Esophagus muscularis mucosa (tissue), 4 donors: ENCODE measurements around the gene GBF1.

Experiments
- EP300 ChIP-seq: sonication (generic); formaldehyde crosslinking; IDR thresholded peaks from one replicate; pipeline ENCODE4 v1.6.1; 2017; ENCODE audit warnings: antibody characterized with exemption
- POLR2A ChIP-seq: fragments of 450-650 bp; IDR thresholded peaks from one replicate; pipeline ENCODE4 v1.6.1; 2017; ENCODE audit warnings: antibody characterized with exemption, moderate library complexity, mild to moderate bottlenecking, low read depth
- POLR2AphosphoS5 ChIP-seq, 2 donors: sonication (generic); formaldehyde crosslinking; IDR thresholded peaks; one replicate each; pipeline ENCODE4 v1.6.1; 2017; ENCODE audit warnings: antibody characterized with exemption in 2 of 2
- TF ChIP-seq, protein P1 (sequence below), 3 experiments: fragments of 200-600 bp in 2 of 3; fragments of 450-650 bp in 1 of 3; sonication (generic) in 2 of 3; IDR thresholded peaks; one replicate each; pipeline ENCODE4 v1.5.1; 2017 to 2019; ENCODE audit warnings: antibody characterized with exemption in 3 of 3, mild to moderate bottlenecking in 2 of 3, moderate library complexity in 1 of 3

DNA sequence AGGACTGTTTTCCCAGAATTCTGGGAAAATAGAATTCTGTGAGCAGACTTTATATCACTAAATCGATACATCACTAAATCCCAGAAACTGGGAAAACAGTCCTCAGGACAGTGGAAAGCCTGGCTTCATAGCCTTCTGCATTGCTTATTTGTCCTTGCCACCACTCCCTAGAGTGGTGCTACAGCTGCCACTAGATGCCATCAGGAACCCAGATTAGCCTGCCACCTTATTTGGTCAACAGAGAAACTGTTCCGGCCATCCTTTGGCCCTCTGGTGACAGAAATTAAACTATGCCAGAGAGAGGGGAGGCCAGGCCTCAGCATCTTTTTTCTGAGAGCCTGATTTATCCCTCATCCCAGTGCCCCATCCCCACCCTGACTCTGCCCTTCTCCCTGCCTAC is 130.5 kb downstream of the GBF1 start:
- TF ChIP-seq, protein P1, sequence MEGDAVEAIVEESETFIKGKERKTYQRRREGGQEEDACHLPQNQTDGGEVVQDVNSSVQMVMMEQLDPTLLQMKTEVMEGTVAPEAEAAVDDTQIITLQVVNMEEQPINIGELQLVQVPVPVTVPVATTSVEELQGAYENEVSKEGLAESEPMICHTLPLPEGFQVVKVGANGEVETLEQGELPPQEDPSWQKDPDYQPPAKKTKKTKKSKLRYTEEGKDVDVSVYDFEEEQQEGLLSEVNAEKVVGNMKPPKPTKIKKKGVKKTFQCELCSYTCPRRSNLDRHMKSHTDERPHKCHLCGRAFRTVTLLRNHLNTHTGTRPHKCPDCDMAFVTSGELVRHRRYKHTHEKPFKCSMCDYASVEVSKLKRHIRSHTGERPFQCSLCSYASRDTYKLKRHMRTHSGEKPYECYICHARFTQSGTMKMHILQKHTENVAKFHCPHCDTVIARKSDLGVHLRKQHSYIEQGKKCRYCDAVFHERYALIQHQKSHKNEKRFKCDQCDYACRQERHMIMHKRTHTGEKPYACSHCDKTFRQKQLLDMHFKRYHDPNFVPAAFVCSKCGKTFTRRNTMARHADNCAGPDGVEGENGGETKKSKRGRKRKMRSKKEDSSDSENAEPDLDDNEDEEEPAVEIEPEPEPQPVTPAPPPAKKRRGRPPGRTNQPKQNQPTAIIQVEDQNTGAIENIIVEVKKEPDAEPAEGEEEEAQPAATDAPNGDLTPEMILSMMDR (IDR thresholded peaks at IDR 0.05) = no peak
- TF ChIP-seq EP300 (no peak), POLR2A (no peak), POLR2AphosphoS5 (IDR thresholded peaks at IDR 0.05) (no peak)
